ENCODE results near the gene PLP1. TPM values are rescaled to one million over a fixed set of nuclear protein-coding genes. Genes with fewer than 3 reads are reported as not detected.
A peak's percentile ranks its signal among the peaks of the same experiment; 100 is the strongest.

PLP1 gene
- total RNA-seq, 1 experiment from 2014 or later, result 3.4 TPM

DNA sequence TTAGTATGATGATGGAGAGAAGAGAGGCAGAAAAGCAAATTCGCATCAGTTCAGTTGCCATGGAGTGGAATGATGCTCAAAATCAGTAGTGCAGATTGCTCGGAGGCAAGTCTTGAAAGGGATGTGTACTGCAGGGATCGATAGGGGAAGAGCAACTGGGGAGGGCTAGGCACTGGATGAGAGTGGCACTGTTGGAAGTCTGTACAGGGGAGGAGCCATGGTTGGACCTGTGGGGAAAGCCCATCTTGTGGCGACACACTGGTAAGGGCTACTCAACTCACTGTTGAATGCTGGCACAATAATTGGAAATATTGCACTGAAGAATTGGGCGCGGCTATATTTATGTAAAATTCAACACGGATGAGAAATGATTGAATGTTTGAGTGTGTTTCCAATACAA, 54.2 kb downstream of the PLP1 start:
- POLR2A ChIA-PET, result no interaction called here
- Histone ChIP-seq H3K4me3 (ENCODE audit: low read depth, low read length) (no peak overlapping the region), H3K9me3 (no peaks in the 10 kb centered on the region), H3K4me1 (no peaks in the 10 kb centered on the region), H3K27me3 (replicated peaks; ENCODE audit: control insufficient read depth, insufficient read depth, low read length) (no peaks in the 10 kb centered on the region), H3K36me3 (ENCODE audit: control insufficient read depth, insufficient read depth, low read length) (no peaks in the 10 kb centered on the region)
- CTCF ChIA-PET, result interaction anchor here (1.4 kb wide), 1 partner anchor 14 kb away, joined by 6 read pairs; no protein-coding TSS in a partner anchor
- Mint-ChIP-seq H3K4me1 (ENCODE audit: low read depth, unreplicated experiment) (peaks cover 14% of the 10 kb centered on the region), H3K4me3 (ENCODE audit: unreplicated experiment) (peak overlapping the region; percentile 61), H3K27ac (ENCODE audit: unreplicated experiment) (no peak overlapping the region), H3K27me3 (ENCODE audit: insufficient read depth, unreplicated experiment) (peaks cover 2% of the 10 kb centered on the region), H3K9me3 (ENCODE audit: unreplicated experiment) (no peaks in the 10 kb centered on the region), H3K36me3 (ENCODE audit: insufficient read depth, unreplicated experiment) (peaks cover 8% of the 10 kb centered on the region)
- TF ChIP-seq, protein P1, sequence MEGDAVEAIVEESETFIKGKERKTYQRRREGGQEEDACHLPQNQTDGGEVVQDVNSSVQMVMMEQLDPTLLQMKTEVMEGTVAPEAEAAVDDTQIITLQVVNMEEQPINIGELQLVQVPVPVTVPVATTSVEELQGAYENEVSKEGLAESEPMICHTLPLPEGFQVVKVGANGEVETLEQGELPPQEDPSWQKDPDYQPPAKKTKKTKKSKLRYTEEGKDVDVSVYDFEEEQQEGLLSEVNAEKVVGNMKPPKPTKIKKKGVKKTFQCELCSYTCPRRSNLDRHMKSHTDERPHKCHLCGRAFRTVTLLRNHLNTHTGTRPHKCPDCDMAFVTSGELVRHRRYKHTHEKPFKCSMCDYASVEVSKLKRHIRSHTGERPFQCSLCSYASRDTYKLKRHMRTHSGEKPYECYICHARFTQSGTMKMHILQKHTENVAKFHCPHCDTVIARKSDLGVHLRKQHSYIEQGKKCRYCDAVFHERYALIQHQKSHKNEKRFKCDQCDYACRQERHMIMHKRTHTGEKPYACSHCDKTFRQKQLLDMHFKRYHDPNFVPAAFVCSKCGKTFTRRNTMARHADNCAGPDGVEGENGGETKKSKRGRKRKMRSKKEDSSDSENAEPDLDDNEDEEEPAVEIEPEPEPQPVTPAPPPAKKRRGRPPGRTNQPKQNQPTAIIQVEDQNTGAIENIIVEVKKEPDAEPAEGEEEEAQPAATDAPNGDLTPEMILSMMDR (IDR thresholded peaks at IDR 0.05; ENCODE audit: insufficient read depth in 1 of 2, low read depth in 1 of 2, low read length in 1 of 2, severe bottlenecking in 1 of 2, unreplicated experiment in 1 of 2), result no peak
- intact Hi-C loops (cut with micrococcal nuclease; ENCODE audit: unreplicated experiment), result loop anchor here (5.0 kb wide), 1 partner anchor 144 kb away; the partner anchor contains the start of gene MORF4L2
- BruUV-seq (replicated peaks), result no TSS peak
- no peak for DNase-seq

DNA sequence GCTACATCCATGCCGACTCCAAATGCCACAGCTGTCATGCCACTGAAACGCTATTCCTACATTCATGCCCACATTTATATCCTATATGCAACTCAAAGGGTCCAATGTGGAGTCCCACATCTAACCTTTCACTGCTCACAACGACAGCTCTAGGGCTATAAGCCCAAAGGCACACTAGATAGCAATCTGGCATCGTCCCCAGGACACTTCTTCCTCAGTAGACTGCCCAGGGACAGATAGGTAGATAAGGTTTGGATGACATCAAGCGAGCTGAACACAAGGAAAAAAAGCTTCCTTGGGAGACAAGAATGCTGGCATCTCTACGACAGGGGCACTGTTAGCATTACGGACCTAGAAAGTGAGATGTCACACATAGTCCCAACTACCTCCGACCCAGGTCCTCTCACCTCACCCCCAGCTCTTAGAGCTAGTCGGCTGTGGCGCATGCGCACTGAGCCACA, 54.7 kb downstream of the PLP1 start:
- H3K27ac Mint-ChIP-seq (ENCODE audit: unreplicated experiment), result no peak overlapping the region
- H3K27me3 Mint-ChIP-seq (ENCODE audit: insufficient read depth, unreplicated experiment), result peaks cover 2% of the 10 kb centered on the region
- ChIA-PET POLR2A (interaction anchor here (0.6 to 1.1 kb wide), 2 partner anchors 144 to 146 kb away, joined by 5 to 14 read pairs; no protein-coding TSS in a partner anchor), CTCF (interaction anchor here (0.8 to 1.4 kb wide), 2 partner anchors 14 to 202 kb away, joined by 4 to 6 read pairs; no protein-coding TSS in a partner anchor)
- H3K4me1 Mint-ChIP-seq (ENCODE audit: low read depth, unreplicated experiment), result peaks cover 14% of the 10 kb centered on the region
- no TSS peak for BruUV-seq (replicated peaks)
- Histone ChIP-seq H3K9me3 (no peaks in the 10 kb centered on the region), H3K4me3 (ENCODE audit: low read depth, low read length) (peak overlapping the region; percentile 69), H3K27me3 (replicated peaks; ENCODE audit: control insufficient read depth, insufficient read depth, low read length) (no peaks in the 10 kb centered on the region), H3K36me3 (ENCODE audit: control insufficient read depth, insufficient read depth, low read length) (no peaks in the 10 kb centered on the region), H3K4me1 (no peaks in the 10 kb centered on the region)
- H3K9me3 Mint-ChIP-seq (ENCODE audit: unreplicated experiment), result no peaks in the 10 kb centered on the region
- intact Hi-C loops (cut with micrococcal nuclease; ENCODE audit: unreplicated experiment), result loop anchor here (5.0 kb wide), 1 partner anchor 144 kb away; the partner anchor contains the start of gene MORF4L2
- TF ChIP-seq, protein P1 (IDR thresholded peaks at IDR 0.05; ENCODE audit: insufficient read depth in 1 of 2, low read depth in 1 of 2, low read length in 1 of 2, severe bottlenecking in 1 of 2, unreplicated experiment in 1 of 2), result no peak
- peak overlapping the region; percentile 94 for H3K4me3 Mint-ChIP-seq (ENCODE audit: unreplicated experiment)
- peaks cover 8% of the 10 kb centered on the region for H3K36me3 Mint-ChIP-seq (ENCODE audit: insufficient read depth, unreplicated experiment)
- no peak for DNase-seq

DNA sequence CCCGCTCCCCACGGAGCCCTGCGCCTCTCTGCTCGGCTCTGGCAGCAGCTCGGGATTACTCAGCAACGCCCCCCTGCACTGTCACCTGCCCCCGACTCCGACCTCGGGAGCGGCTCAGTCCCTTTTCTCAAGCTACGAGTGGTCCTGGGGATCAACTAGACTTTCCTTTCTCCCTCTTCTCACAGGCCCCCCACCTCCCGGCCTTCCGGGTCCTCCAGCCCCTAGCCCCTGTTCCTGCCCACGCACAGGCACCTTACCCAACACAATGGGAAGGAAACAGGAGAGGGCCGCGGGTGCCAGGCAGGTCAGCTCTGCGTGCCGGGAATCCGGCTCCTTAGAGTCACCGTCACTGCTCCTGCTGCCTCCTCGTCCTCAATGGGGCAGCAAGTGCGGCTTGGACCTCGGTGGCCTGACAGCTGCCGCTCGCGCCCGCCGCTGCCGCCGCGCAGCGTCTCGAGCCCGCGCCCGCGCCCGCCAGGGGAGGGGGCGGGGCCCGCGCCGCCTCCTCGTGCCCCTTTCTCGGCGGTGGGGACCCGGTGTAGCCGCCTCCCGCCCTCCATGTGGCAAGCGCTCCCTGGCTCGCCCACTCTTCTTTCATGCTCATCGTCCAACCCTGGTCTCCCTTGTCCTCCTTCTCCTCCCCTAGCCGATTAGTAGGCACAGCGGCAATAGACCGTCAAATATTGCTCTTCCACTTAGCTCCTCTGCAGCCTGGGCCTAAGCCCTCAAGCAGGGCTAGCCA, 55.3 kb downstream of the PLP1 start, which contains the start of gene RAB9B:
Gene RAB9B (minus strand): TSS at position 455 of the 742 bp plus-strand sequence. CDS start 6,473 bp downstream, outside the sequence.
- H3K36me3 ChIP-seq (ENCODE audit: control insufficient read depth, insufficient read depth, low read length), result no peaks in the 10 kb centered on the region
- intact Hi-C loops (cut with micrococcal nuclease; ENCODE audit: unreplicated experiment), result loop anchor here (5.0 kb wide), 1 partner anchor 145 kb away; the partner anchor contains the start of gene MORF4L2
- ChIA-PET CTCF (interaction anchor here (0.8 to 1.4 kb wide), 2 partner anchors 13 to 202 kb away, joined by 4 to 6 read pairs; no protein-coding TSS in a partner anchor), POLR2A (interaction anchor here (0.6 to 1.1 kb wide), 2 partner anchors 145 to 146 kb away, joined by 5 to 14 read pairs; no protein-coding TSS in a partner anchor)
- Mint-ChIP-seq H3K27ac (ENCODE audit: unreplicated experiment) (peak within 1 kb of the TSS; percentile 42), H3K4me3 (ENCODE audit: unreplicated experiment) (peak within 1 kb of the TSS; percentile 94), H3K36me3 (ENCODE audit: insufficient read depth, unreplicated experiment) (peaks cover 8% of the 10 kb centered on the region), H3K9me3 (ENCODE audit: unreplicated experiment) (no peaks in the 10 kb centered on the region), H3K27me3 (ENCODE audit: insufficient read depth, unreplicated experiment) (peaks cover 2% of the 10 kb centered on the region), H3K4me1 (ENCODE audit: low read depth, unreplicated experiment) (peaks cover 14% of the 10 kb centered on the region)
- TF ChIP-seq, protein P1 (IDR thresholded peaks at IDR 0.05; ENCODE audit: insufficient read depth in 1 of 2, low read depth in 1 of 2, low read length in 1 of 2, severe bottlenecking in 1 of 2, unreplicated experiment in 1 of 2), result no peak
- BruUV-seq (replicated peaks), result no TSS peak
- H3K4me1 ChIP-seq, result no peaks in the 10 kb centered on the region
- H3K27me3 ChIP-seq (replicated peaks; ENCODE audit: control insufficient read depth, insufficient read depth, low read length), result no peaks in the 10 kb centered on the region
- H3K4me3 ChIP-seq (ENCODE audit: low read depth, low read length), result peak within 1 kb of the TSS; percentile 69
- DNase-seq, result peak; percentile 64 to 65
- no peaks in the 10 kb centered on the region for H3K9me3 ChIP-seq

Measured in Caco-2 (cell line).